Calu3 (cell line): ENCODE results near the gene PDZD4. TPM values are rescaled to one million over a fixed set of nuclear protein-coding genes. Genes with fewer than 3 reads are reported as not detected.

Experiments used
- BruUV-seq: library from RNA; stranded (reverse); fragments of 400-500 nt; replicated peaks from 2 replicates; lab custom pipeline; 2021; lab: Mats Ljungman, UMichigan
- CTCF ChIA-PET: fragments of 300-600 bp; sonication (Branson Sonifier 250); formaldehyde crosslinking; loops from one replicate; lab custom pipeline; 2022; ENCODE audit warnings: antibody characterized with exemption; lab: Charles Lee
- DNase-seq: peaks from one replicate; pipeline ENCODE4 v3.0.0; 2022
- H3K27ac Mint-ChIP-seq: one replicate; pipeline ENCODE4 v1.8.0; 2022; ENCODE audit warnings: mixed read lengths; ENCODE audit not compliant: unreplicated experiment
- H3K27me3 Mint-ChIP-seq: one replicate; pipeline ENCODE4 v1.8.0; 2022; ENCODE audit warnings: mixed read lengths; ENCODE audit not compliant: unreplicated experiment
- H3K36me3 Mint-ChIP-seq: one replicate; pipeline ENCODE4 v1.8.0; 2022; ENCODE audit warnings: mild to moderate bottlenecking, moderate library complexity, mixed read lengths; ENCODE audit not compliant: insufficient read depth, unreplicated experiment
- H3K4me1 Mint-ChIP-seq: one replicate; pipeline ENCODE4 v1.8.0; 2022; ENCODE audit warnings: mild to moderate bottlenecking, low read depth, mixed read lengths; ENCODE audit not compliant: unreplicated experiment
- H3K4me3 Mint-ChIP-seq: one replicate; pipeline ENCODE4 v1.8.0; 2022; ENCODE audit warnings: mild to moderate bottlenecking, low read depth, moderate library complexity, mixed read lengths; ENCODE audit not compliant: unreplicated experiment
- H3K9me3 Mint-ChIP-seq: one replicate; pipeline ENCODE4 v1.8.0; 2022; ENCODE audit warnings: low read depth, mixed read lengths; ENCODE audit not compliant: unreplicated experiment
- CTCF ChIP-seq: fragments of 200-600 bp; IDR thresholded peaks from one replicate; pipeline ENCODE4 v1.8.0; 2022; ENCODE audit warnings: antibody characterized with exemption; ENCODE audit not compliant: unreplicated experiment
- intact Hi-C: fragments of 100-400 bp; cut with micrococcal nuclease; formaldehyde crosslinking; loops from one replicate; pipeline ENCODE4 v1.10.0; 2022; ENCODE audit not compliant: unreplicated experiment
- total RNA-seq: library from RNA; stranded (reverse); gene quantifications from 2 replicates; pipeline ENCODE4 v1.2.3, GENCODE V29; 2022

The PDZD4 gene
- total RNA-seq, 1 experiment from 2014 or later: 0.76 TPM

- Mint-ChIP-seq H3K9me3 (no peaks in the 10 kb centered on the region), H3K27ac (no peak overlapping the region), H3K4me3 (no peak overlapping the region), H3K4me1 (no peaks in the 10 kb centered on the region), H3K36me3 (no peaks in the 10 kb centered on the region), H3K27me3 (peaks cover 50% of the 10 kb centered on the region)
- no peak for DNase-seq
- intact Hi-C loops: no loop called here
- CTCF ChIA-PET: no interaction called here
- no peak for TF ChIP-seq CTCF
- no TSS peak for BruUV-seq
Measured at GRCh38 chrX:153844509-153845082, 14.3 kb upstream of the PDZD4 start.

- Mint-ChIP-seq H3K9me3 (no peaks in the 10 kb centered on the region), H3K4me1 (no peaks in the 10 kb centered on the region), H3K4me3 (no peak overlapping the region), H3K27ac (no peak overlapping the region), H3K36me3 (no peaks in the 10 kb centered on the region), H3K27me3 (peaks cover 79% of the 10 kb centered on the region)
- no peak for DNase-seq
- CTCF ChIA-PET: interaction anchor here (0.5 kb wide), 1 partner anchor 26 kb away, joined by 3 read pairs; no protein-coding TSS in a partner anchor
- BruUV-seq: no TSS peak
- intact Hi-C loops: no loop called here
- no peak for TF ChIP-seq CTCF
Measured at GRCh38 chrX:153836921-153837320, 6.6 kb upstream of the PDZD4 start.

GRCh38 chrX:153832728-153833127 is 2.4 kb upstream of the PDZD4 start:
- no peak for DNase-seq
- no peaks in the 10 kb centered on the region for H3K36me3 Mint-ChIP-seq
- CTCF ChIA-PET: no interaction called here
- no peaks in the 10 kb centered on the region for H3K9me3 Mint-ChIP-seq
- peaks cover 75% of the 10 kb centered on the region for H3K27me3 Mint-ChIP-seq
- H3K27ac Mint-ChIP-seq: no peak overlapping the region
- intact Hi-C loops: no loop called here
- BruUV-seq: no TSS peak
- TF ChIP-seq CTCF: no peak
- H3K4me3 Mint-ChIP-seq: no peak overlapping the region
- H3K4me1 Mint-ChIP-seq: no peaks in the 10 kb centered on the region

GRCh38 chrX:153831429-153832150 is 1.2 kb upstream of the PDZD4 start:
- CTCF ChIA-PET: no interaction called here
- no peak for TF ChIP-seq CTCF
- intact Hi-C loops: no loop called here
- H3K4me1 Mint-ChIP-seq: no peaks in the 10 kb centered on the region
- no peaks in the 10 kb centered on the region for H3K36me3 Mint-ChIP-seq
- no peak overlapping the region for H3K27ac Mint-ChIP-seq
- H3K27me3 Mint-ChIP-seq: peaks cover 75% of the 10 kb centered on the region
- BruUV-seq: no TSS peak
- H3K9me3 Mint-ChIP-seq: no peaks in the 10 kb centered on the region
- no peak for DNase-seq
- H3K4me3 Mint-ChIP-seq: no peak overlapping the region
